PC-9 (cell line): Measurements from ENCODE around the gene ZNF365.

Experiments used
- EZH2 ChIP-seq: fragments of 200-600 bp; sonication (generic); IDR thresholded peaks from 2 replicates; pipeline ENCODE4 v1.8.0; 2017; ENCODE audit warnings: antibody characterized with exemption, low read depth
- TF ChIP-seq, protein P1 (sequence below): fragments of 200-600 bp; sonication (generic); conservative IDR thresholded peaks from 2 replicates; pipeline ENCODE4 v1.6.1; 2017; ENCODE audit warnings: mixed run types, antibody characterized with exemption, mild to moderate bottlenecking, moderate library complexity

DNA sequence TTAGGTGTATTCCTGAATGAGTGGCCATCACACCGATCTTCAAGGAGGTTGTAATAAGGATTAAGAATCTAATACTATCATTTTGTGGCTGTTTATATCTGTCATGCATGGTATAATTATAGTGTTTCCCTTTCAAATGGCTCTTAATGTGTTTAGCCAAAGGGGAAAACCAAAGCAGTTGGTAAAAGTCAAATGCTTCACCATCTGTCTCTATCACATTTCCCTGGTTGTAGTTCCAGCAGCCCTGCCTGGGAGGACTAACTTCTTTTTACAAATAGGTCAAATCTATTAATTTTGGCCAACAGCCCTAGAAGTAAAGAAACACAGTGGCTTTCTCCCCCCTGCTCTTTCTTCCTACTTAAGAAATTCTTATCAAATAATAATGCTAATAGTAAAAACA, 56.7 kb downstream of the ZNF365 start:
- TF ChIP-seq, protein P1, sequence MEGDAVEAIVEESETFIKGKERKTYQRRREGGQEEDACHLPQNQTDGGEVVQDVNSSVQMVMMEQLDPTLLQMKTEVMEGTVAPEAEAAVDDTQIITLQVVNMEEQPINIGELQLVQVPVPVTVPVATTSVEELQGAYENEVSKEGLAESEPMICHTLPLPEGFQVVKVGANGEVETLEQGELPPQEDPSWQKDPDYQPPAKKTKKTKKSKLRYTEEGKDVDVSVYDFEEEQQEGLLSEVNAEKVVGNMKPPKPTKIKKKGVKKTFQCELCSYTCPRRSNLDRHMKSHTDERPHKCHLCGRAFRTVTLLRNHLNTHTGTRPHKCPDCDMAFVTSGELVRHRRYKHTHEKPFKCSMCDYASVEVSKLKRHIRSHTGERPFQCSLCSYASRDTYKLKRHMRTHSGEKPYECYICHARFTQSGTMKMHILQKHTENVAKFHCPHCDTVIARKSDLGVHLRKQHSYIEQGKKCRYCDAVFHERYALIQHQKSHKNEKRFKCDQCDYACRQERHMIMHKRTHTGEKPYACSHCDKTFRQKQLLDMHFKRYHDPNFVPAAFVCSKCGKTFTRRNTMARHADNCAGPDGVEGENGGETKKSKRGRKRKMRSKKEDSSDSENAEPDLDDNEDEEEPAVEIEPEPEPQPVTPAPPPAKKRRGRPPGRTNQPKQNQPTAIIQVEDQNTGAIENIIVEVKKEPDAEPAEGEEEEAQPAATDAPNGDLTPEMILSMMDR = no peak
- no peak for TF ChIP-seq EZH2
